ENCODE results near the gene PLXDC2.

Gene PLXDC2

GRCh38 chr10:19815036-19815730 lies 1.0 kb upstream of the PLXDC2 start (continued):
- TF ChIP-seq ZNF843 (tag by site-specific recombination; IDR thresholded peaks at IDR 0.05) (no peak), ZNF658 (tag by site-specific recombination; IDR thresholded peaks at IDR 0.05) (no peak), GLIS2 (tag by site-specific recombination; IDR thresholded peaks at IDR 0.05) (peak; percentile 68), ZNF416 (tag by site-specific recombination; IDR thresholded peaks at IDR 0.05) (no peak), ZIC2 (tag by site-specific recombination; IDR thresholded peaks at IDR 0.05) (peak; percentile 77), KLF8 (tag by site-specific recombination; IDR thresholded peaks at IDR 0.05) (no peak), HIC1 (tag by site-specific recombination; IDR thresholded peaks at IDR 0.05) (no peak), ELK4 (IDR thresholded peaks at IDR 0.05; ENCODE audit: borderline replicate concordance, low read depth, low read length) (no peak), ZNF529 (tag by site-specific recombination; IDR thresholded peaks at IDR 0.05; ENCODE audit: insufficient replicate concordance) (no peak), GLIS1 (tag by site-specific recombination; IDR thresholded peaks at IDR 0.05) (peak; percentile 38; the same call in 1 of the 2 replicates), ZNF169 (tag by site-specific recombination; IDR thresholded peaks at IDR 0.05) (no peak), ZBTB20 (tag by site-specific recombination; IDR thresholded peaks at IDR 0.05) (peak; percentile 63), SCRT1 (tag by site-specific recombination; IDR thresholded peaks at IDR 0.05; ENCODE audit: borderline replicate concordance) (no peak), ZNF274 (IDR thresholded peaks at IDR 0.05; ENCODE audit: low read length) (no peak), ZNF274 (tag by site-specific recombination; IDR thresholded peaks at IDR 0.05; ENCODE audit: borderline replicate concordance) (no peak), SP7 (tag by site-specific recombination; IDR thresholded peaks at IDR 0.05) (no peak), ZNF785 (tag by site-specific recombination; IDR thresholded peaks at IDR 0.05) (no peak), ZNF350 (tag by site-specific recombination; IDR thresholded peaks at IDR 0.05) (no peak), ZSCAN23 (tag by site-specific recombination; IDR thresholded peaks at IDR 0.05) (no peak)
- TF ChIP-seq, protein P1, sequence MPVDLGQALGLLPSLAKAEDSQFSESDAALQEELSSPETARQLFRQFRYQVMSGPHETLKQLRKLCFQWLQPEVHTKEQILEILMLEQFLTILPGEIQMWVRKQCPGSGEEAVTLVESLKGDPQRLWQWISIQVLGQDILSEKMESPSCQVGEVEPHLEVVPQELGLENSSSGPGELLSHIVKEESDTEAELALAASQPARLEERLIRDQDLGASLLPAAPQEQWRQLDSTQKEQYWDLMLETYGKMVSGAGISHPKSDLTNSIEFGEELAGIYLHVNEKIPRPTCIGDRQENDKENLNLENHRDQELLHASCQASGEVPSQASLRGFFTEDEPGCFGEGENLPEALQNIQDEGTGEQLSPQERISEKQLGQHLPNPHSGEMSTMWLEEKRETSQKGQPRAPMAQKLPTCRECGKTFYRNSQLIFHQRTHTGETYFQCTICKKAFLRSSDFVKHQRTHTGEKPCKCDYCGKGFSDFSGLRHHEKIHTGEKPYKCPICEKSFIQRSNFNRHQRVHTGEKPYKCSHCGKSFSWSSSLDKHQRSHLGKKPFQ (tag by site-specific recombination; IDR thresholded peaks at IDR 0.05), result no peak
- TF ChIP-seq, protein P2, sequence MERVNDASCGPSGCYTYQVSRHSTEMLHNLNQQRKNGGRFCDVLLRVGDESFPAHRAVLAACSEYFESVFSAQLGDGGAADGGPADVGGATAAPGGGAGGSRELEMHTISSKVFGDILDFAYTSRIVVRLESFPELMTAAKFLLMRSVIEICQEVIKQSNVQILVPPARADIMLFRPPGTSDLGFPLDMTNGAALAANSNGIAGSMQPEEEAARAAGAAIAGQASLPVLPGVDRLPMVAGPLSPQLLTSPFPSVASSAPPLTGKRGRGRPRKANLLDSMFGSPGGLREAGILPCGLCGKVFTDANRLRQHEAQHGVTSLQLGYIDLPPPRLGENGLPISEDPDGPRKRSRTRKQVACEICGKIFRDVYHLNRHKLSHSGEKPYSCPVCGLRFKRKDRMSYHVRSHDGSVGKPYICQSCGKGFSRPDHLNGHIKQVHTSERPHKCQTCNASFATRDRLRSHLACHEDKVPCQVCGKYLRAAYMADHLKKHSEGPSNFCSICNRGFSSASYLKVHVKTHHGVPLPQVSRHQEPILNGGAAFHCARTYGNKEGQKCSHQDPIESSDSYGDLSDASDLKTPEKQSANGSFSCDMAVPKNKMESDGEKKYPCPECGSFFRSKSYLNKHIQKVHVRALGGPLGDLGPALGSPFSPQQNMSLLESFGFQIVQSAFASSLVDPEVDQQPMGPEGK (tag by site-specific recombination; IDR thresholded peaks at IDR 0.05), result 0 out of 2 replicates have a peak, but pooled peaks have one; percentile 28
- TF ChIP-seq, protein P3, sequence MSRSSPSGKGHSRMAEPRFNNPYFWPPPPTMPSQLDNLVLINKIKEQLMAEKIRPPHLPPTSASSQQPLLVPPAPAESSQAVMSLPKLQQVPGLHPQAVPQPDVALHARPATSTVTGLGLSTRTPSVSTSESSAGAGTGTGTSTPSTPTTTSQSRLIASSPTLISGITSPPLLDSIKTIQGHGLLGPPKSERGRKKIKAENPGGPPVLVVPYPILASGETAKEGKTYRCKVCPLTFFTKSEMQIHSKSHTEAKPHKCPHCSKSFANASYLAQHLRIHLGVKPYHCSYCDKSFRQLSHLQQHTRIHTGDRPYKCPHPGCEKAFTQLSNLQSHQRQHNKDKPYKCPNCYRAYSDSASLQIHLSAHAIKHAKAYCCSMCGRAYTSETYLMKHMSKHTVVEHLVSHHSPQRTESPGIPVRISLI (tag by site-specific recombination; IDR thresholded peaks at IDR 0.05), result no peak
